Caco-2 (cell line): Measurements from ENCODE around the gene KLHDC3. TPM values are rescaled to one million over a fixed set of nuclear protein-coding genes. Genes with fewer than 3 reads are reported as not detected.

ENCODE experiments used
- BruUV-seq: library from RNA; stranded (reverse); fragments of 400-500 nt; replicated peaks from 2 replicates; lab custom pipeline; 2021; lab: Mats Ljungman, UMichigan
- CTCF ChIA-PET: fragments of 300-600 bp; sonication (Branson Sonifier 250); formaldehyde crosslinking; loops from one replicate; lab custom pipeline; 2022; ENCODE audit warnings: antibody characterized with exemption; lab: Charles Lee
- POLR2A ChIA-PET: fragments of 300-600 bp; sonication (Branson Sonifier 250); formaldehyde crosslinking; loops from one replicate; lab custom pipeline; 2022; ENCODE audit warnings: antibody characterized with exemption; lab: Charles Lee
- DNase-seq, 2 experiments: peaks; one replicate each; pipeline versions ENCODE4 v3.0.0 to v3.0.0-alpha.2; 2020 to 2022
- H3K27me3 ChIP-seq: replicated peaks from 2 replicates; pipeline ENCODE4 v1.6.0; 2011; ENCODE audit warnings: low read length; ENCODE audit not compliant: control insufficient read depth, insufficient read depth
- H3K36me3 ChIP-seq: 2 replicates; pipeline ENCODE4 v1.5.1; 2011; ENCODE audit warnings: low read length; ENCODE audit not compliant: control insufficient read depth, insufficient read depth
- H3K4me1 ChIP-seq: fragments of 250-450 bp; sonication (Bioruptor Pico); 2 replicates; pipeline ENCODE4 v1.5.1; 2020; ENCODE audit warnings: mild to moderate bottlenecking
- H3K4me3 ChIP-seq: 2 replicates; pipeline ENCODE4 v1.5.1; 2011; ENCODE audit warnings: low read depth, mild to moderate bottlenecking, control low read depth, low read length
- H3K9me3 ChIP-seq: fragments of 250-450 bp; sonication (Bioruptor Pico); 2 replicates; pipeline ENCODE4 v1.5.1; 2020; ENCODE audit warnings: mild to moderate bottlenecking, moderate library complexity
- H3K27ac Mint-ChIP-seq: one replicate; pipeline ENCODE4 v1.8.0; 2022; ENCODE audit warnings: mixed read lengths; ENCODE audit not compliant: unreplicated experiment
- H3K27me3 Mint-ChIP-seq: one replicate; pipeline ENCODE4 v1.8.0; 2022; ENCODE audit warnings: mixed read lengths; ENCODE audit not compliant: insufficient read depth, unreplicated experiment
- H3K36me3 Mint-ChIP-seq: one replicate; pipeline ENCODE4 v1.8.0; 2022; ENCODE audit warnings: mild to moderate bottlenecking, mixed read lengths; ENCODE audit not compliant: insufficient read depth, unreplicated experiment
- H3K4me1 Mint-ChIP-seq: one replicate; pipeline ENCODE4 v1.8.0; 2022; ENCODE audit warnings: low read depth, mixed read lengths; ENCODE audit not compliant: unreplicated experiment
- H3K4me3 Mint-ChIP-seq: one replicate; pipeline ENCODE4 v1.8.0; 2022; ENCODE audit warnings: mild to moderate bottlenecking, moderate library complexity, mixed read lengths; ENCODE audit not compliant: unreplicated experiment
- H3K9me3 Mint-ChIP-seq: one replicate; pipeline ENCODE4 v1.8.0; 2022; ENCODE audit warnings: mixed read lengths; ENCODE audit not compliant: unreplicated experiment
- intact Hi-C: fragments of 100-400 bp; cut with micrococcal nuclease; formaldehyde crosslinking; loops from one replicate; pipeline ENCODE4 v1.10.0; 2022; ENCODE audit not compliant: unreplicated experiment
- total RNA-seq: library from RNA; stranded (reverse); gene quantifications from 2 replicates; pipeline ENCODE4 v1.2.3, GENCODE V29; 2022
- TF ChIP-seq, protein P1 (sequence below), 2 experiments: fragments of 200-600 bp in 1 of 2; IDR thresholded peaks; 1 replicate in 1 of 2; 2 replicates in 1 of 2; pipeline versions ENCODE4 v1.5.1 to v1.8.0; 2011 to 2022; ENCODE audit warnings: antibody characterized with exemption in 1 of 2, control low read depth in 1 of 2, inconsistent platforms in 1 of 2, low read depth in 1 of 2, low read length in 1 of 2, mild to moderate bottlenecking in 1 of 2, moderate library complexity in 1 of 2; ENCODE audit not compliant: insufficient read depth in 1 of 2, severe bottlenecking in 1 of 2, unreplicated experiment in 1 of 2

The KLHDC3 gene
- total RNA-seq, 1 experiment from 2014 or later: 66.8 TPM

DNA sequence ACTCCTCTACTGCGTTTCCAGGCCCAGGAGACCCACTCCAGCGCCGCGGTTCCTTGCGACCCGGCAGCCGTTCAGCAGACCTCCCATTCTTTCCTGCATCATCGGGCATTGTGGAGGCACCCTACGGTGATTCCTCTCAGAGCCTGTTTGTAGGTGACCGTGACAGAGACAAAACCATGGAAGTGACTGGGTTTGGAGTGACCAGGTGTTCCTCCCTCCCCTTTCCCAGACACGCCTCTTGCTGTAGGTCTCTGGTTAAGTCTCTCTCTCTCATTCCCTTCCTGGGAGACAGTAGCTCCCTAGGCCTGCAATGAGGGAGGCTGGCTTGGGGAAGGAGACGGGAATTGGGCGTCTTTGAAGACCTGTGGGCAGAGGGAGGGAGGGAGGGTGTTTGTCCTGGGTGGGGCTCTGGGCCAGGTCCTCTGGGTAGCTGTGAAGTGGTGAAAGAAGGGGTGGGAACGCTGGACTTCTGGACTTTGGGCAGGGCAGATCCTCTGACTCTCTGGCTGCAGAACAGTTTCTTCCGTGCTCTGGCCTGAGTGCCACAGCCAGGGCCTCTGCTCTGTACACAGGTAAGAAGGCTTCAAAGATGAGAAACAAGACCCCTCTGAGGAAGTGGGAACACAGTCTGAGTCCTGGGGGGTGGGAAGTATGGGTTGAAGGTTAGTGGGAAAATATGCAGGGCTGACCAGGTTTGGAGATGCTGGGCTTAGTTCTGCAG, 46.1 kb downstream of the KLHDC3 start:
- peak overlapping the region; percentile 82 for H3K27ac Mint-ChIP-seq
- peak overlapping the region; percentile 88 for H3K4me3 Mint-ChIP-seq
- ChIA-PET POLR2A (interaction anchor here (0.6 to 2.4 kb wide), 12 partner anchors 15 to 431 kb away, joined by 3 to 22 read pairs (median 5); partner anchors contain the start of genes CNPY3, KLHDC3, MEA1 and PPP2R5D), CTCF (interaction anchor here (0.6 to 1.3 kb wide), 6 partner anchors 37 to 214 kb away, joined by 3 to 7 read pairs (median 4); partner anchors contain the start of gene RRP36)
- peaks cover 34% of the 10 kb centered on the region for H3K4me1 Mint-ChIP-seq
- TF ChIP-seq, protein P1, sequence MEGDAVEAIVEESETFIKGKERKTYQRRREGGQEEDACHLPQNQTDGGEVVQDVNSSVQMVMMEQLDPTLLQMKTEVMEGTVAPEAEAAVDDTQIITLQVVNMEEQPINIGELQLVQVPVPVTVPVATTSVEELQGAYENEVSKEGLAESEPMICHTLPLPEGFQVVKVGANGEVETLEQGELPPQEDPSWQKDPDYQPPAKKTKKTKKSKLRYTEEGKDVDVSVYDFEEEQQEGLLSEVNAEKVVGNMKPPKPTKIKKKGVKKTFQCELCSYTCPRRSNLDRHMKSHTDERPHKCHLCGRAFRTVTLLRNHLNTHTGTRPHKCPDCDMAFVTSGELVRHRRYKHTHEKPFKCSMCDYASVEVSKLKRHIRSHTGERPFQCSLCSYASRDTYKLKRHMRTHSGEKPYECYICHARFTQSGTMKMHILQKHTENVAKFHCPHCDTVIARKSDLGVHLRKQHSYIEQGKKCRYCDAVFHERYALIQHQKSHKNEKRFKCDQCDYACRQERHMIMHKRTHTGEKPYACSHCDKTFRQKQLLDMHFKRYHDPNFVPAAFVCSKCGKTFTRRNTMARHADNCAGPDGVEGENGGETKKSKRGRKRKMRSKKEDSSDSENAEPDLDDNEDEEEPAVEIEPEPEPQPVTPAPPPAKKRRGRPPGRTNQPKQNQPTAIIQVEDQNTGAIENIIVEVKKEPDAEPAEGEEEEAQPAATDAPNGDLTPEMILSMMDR (IDR thresholded peaks at IDR 0.05; ENCODE audit: insufficient read depth in 1 of 2, low read depth in 1 of 2, low read length in 1 of 2, severe bottlenecking in 1 of 2, unreplicated experiment in 1 of 2): no peak
- intact Hi-C loops: loop anchor here (1.0 kb wide), 1 partner anchor 46 kb away; the partner anchor contains the start of gene KLHDC3
- Histone ChIP-seq H3K4me3 (peak overlapping the region; percentile 79), H3K36me3 (peaks cover 6% of the 10 kb centered on the region; the same call in 1 of the 2 replicates), H3K9me3 (no peaks in the 10 kb centered on the region), H3K4me1 (peaks cover 24% of the 10 kb centered on the region), H3K27me3 (no peaks in the 10 kb centered on the region)
- peak; percentile 77 to 87 for DNase-seq
- H3K36me3 Mint-ChIP-seq: peaks cover 56% of the 10 kb centered on the region
- H3K27me3 Mint-ChIP-seq: no peaks in the 10 kb centered on the region
- BruUV-seq: no TSS peak
- H3K9me3 Mint-ChIP-seq: no peaks in the 10 kb centered on the region

DNA sequence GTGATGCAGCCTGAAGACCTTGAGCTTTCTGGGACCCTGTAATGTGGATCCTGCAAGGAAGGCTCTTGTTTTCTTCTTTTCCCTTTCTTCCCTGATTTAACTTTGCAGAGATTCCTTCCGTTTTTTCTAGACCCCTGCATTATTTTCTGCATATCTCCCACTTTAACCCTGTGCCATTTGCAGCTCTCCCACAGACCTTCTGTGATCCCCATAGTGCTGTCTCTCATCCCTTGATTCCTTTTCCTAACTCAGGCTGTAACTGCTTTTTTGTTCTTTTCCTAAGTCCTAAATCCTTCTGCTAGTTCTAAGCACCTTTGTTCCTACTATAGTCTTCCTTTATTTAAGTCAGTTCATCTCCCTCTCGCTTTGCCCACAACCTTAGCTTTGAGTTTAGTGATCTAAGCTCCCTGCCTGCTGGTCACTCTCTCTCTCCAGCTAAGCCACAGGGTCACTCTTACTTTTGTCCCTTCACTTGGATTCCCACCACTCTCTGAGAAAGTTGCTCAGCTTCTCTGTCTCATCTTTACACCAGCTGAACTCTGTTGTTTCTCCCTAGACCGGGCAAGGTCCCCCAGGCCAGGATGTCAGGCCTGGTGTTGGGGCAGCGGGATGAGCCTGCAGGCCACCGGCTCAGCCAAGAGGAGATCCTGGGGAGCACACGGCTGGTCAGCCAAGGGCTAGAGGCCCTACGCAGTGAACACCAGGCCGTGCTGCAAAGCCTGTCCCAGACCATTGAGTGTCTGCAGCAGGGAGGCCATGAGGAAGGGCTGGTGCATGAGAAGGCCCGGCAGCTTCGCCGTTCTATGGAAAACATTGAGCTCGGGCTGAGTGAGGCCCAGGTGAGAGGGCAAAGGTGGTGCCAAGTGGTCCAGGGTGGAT, 46.9 kb downstream of the KLHDC3 start:
- H3K36me3 Mint-ChIP-seq: peaks cover 48% of the 10 kb centered on the region
- H3K4me1 ChIP-seq: peaks cover 19% of the 10 kb centered on the region

More for the DNA sequence above, 46.9 kb downstream of the KLHDC3 start:
- POLR2A ChIA-PET: interaction anchor here (0.6 to 2.4 kb wide), 6 partner anchors 47 to 432 kb away, joined by 3 to 22 read pairs (median 10); partner anchors contain the start of genes CNPY3, KLHDC3, MEA1 and PPP2R5D
- Histone ChIP-seq H3K36me3 (peaks cover 6% of the 10 kb centered on the region; the same call in 1 of the 2 replicates), H3K9me3 (no peaks in the 10 kb centered on the region), H3K27me3 (no peaks in the 10 kb centered on the region), H3K4me3 (peak overlapping the region; percentile 79)
- TF ChIP-seq, protein P1 (IDR thresholded peaks at IDR 0.05; ENCODE audit: insufficient read depth in 1 of 2, low read depth in 1 of 2, low read length in 1 of 2, severe bottlenecking in 1 of 2, unreplicated experiment in 1 of 2): no peak
- H3K4me3 Mint-ChIP-seq: peak overlapping the region; percentile 88
- intact Hi-C loops: loop anchor here (1.0 kb wide), 1 partner anchor 47 kb away; the partner anchor contains the start of gene KLHDC3
- TSS peak; percentile 63 for BruUV-seq
- CTCF ChIA-PET: interaction anchor here (0.7 to 1.0 kb wide), 3 partner anchors 36 to 111 kb away, joined by 3 to 5 read pairs (median 4); no protein-coding TSS in a partner anchor
- peaks cover 28% of the 10 kb centered on the region for H3K4me1 Mint-ChIP-seq
- H3K27ac Mint-ChIP-seq: peak overlapping the region; percentile 82
- no peak for DNase-seq
- H3K9me3 Mint-ChIP-seq: no peaks in the 10 kb centered on the region
- H3K27me3 Mint-ChIP-seq: no peaks in the 10 kb centered on the region
